HG03095 (cell line): ENCODE measurements around the gene OR5AL1.
"Not testable (repeated sequence)": the region's sequence is repeated elsewhere in the genome, so short reads cannot be mapped to it uniquely, and the experiment has no call there.

ENCODE experiments used
- ATAC-seq: cut with Tn5 transposase; IDR thresholded peaks from one replicate; pipeline ENCODE4 v1.9.1; 2021; ENCODE audit warnings: moderate library complexity; ENCODE audit not compliant: unreplicated experiment

Gene OR5AL1

GRCh38 chr11:56412396-56412795, at the start of gene OR5AL1:
Gene OR5AL1 (plus strand): TSS chr11:56412696.
- no peak for ATAC-seq

- no peak for ATAC-seq
Measured at GRCh38 chr11:56375324-56375723, 37.2 kb upstream of the OR5AL1 start, which contains the start of gene OR8U1. Gene OR8U1 (plus strand): TSS chr11:56375624. CDS start chr11:56375624, 0 bp downstream.

GRCh38 chr11:56380120-56380519, 32.4 kb upstream of the OR5AL1 start:
- ATAC-seq: no peak

GRCh38 chr11:56394381-56394780, 18.1 kb upstream of the OR5AL1 start:
- no peak for ATAC-seq

- ATAC-seq: no peak
Measured at GRCh38 chr11:56396047-56396446, 16.4 kb upstream of the OR5AL1 start.

- not testable (repeated sequence) for ATAC-seq
Measured at GRCh38 chr11:56401858-56402461, 10.5 kb upstream of the OR5AL1 start.

GRCh38 chr11:56404393-56404792, 8.1 kb upstream of the OR5AL1 start:
- ATAC-seq: no peak

- ATAC-seq: no peak
Measured at GRCh38 chr11:56410801-56411200, 1.7 kb upstream of the OR5AL1 start.

- no peak for ATAC-seq
Measured at GRCh38 chr11:56453521-56453920, 41.0 kb downstream of the OR5AL1 start.

- ATAC-seq: no peak
Measured at GRCh38 chr11:56457076-56457475, 44.6 kb downstream of the OR5AL1 start.
